Uterus (tissue), 2 donors: Measurements from ENCODE around the gene XBP1.
"Not testable (repeated sequence)": the region's sequence is repeated elsewhere in the genome, so short reads cannot be mapped to it uniquely, and the experiment has no call there.

Experiments used
- POLR2A ChIP-seq, 2 donors: fragments of 450-650 bp; IDR thresholded peaks; one replicate each; pipeline ENCODE4 v1.6.1; 2016; ENCODE audit warnings: antibody characterized with exemption in 2 of 2, mild to moderate bottlenecking in 1 of 2, moderate library complexity in 1 of 2
- TF ChIP-seq, protein P1 (sequence below), 4 experiments: fragments of 200-600 bp in 2 of 4; fragments of 450-650 bp in 2 of 4; sonication (generic) in 2 of 4; IDR thresholded peaks; one replicate each; pipeline ENCODE4 v1.5.1; 2016 to 2019; ENCODE audit warnings: antibody characterized with exemption in 4 of 4, mild to moderate bottlenecking in 2 of 4, moderate library complexity in 1 of 4

DNA sequence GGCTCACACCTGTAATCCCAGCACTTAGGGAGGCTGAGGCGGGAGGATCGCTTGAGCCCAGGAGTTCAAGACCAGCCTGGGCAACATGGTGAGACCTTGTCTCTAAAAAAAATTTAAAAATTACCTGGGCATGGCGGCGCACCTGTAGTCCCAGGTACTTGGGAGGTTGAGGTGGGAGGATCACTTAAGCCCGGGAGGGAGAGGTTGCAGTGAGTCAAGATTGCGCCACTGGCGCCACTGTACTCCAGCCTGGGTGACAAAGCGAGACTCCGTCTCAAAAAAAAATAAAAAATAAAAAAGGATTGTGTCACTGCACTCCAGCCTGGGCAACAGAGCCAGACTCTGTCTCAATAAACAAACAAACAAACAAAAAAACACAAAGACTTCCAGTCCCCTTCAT is 24.1 kb upstream of the XBP1 start:
- TF ChIP-seq, protein P1, sequence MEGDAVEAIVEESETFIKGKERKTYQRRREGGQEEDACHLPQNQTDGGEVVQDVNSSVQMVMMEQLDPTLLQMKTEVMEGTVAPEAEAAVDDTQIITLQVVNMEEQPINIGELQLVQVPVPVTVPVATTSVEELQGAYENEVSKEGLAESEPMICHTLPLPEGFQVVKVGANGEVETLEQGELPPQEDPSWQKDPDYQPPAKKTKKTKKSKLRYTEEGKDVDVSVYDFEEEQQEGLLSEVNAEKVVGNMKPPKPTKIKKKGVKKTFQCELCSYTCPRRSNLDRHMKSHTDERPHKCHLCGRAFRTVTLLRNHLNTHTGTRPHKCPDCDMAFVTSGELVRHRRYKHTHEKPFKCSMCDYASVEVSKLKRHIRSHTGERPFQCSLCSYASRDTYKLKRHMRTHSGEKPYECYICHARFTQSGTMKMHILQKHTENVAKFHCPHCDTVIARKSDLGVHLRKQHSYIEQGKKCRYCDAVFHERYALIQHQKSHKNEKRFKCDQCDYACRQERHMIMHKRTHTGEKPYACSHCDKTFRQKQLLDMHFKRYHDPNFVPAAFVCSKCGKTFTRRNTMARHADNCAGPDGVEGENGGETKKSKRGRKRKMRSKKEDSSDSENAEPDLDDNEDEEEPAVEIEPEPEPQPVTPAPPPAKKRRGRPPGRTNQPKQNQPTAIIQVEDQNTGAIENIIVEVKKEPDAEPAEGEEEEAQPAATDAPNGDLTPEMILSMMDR (IDR thresholded peaks at IDR 0.05), result not testable (repeated sequence)
- TF ChIP-seq POLR2A (IDR thresholded peaks at IDR 0.05), result not testable (repeated sequence)
